ENCODE measurements around the gene TAF6. TPM values are rescaled to one million over a fixed set of nuclear protein-coding genes. Genes with fewer than 3 reads are reported as not detected.

The TAF6 gene
- total RNA-seq, 1 experiment from 2014 or later, result 87.1 TPM

- H3K23me2 ChIP-seq (ENCODE audit: insufficient read length, low read depth, low read length, poor library complexity, severe bottlenecking), result peaks cover 11% of the 10 kb centered on the region
- no peaks in the 10 kb centered on the region for H3K79me2 ChIP-seq (ENCODE audit: insufficient read depth, low read length)
- DNase-seq, result no peak
- no peak overlapping the region for H2BK15ac ChIP-seq (ENCODE audit: low read depth, low read length)
- H3K9ac ChIP-seq (ENCODE audit: extremely low read depth, insufficient read length, low read length), result no peak overlapping the region
- H3K18ac ChIP-seq (ENCODE audit: insufficient read length, low read depth, low read length), result no peak overlapping the region
- H2BK20ac ChIP-seq (ENCODE audit: low read depth, low read length, poor library complexity, severe bottlenecking), result no peak overlapping the region
- Mint-ChIP-seq H3K27ac (no peak overlapping the region; a peak in 1 of 7 replicates), H3K9me3 (no peaks in the 10 kb centered on the region; a peak in 1 of 5 replicates), H3K27me3 (ENCODE audit: low read depth) (peaks cover 30% of the 10 kb centered on the region), H3K4me3 (peak overlapping the region in 1 of 2 experiments; percentile 53; a peak in 1 of 5 replicates), H3K36me3 (ENCODE audit: insufficient read depth in 1 of 3, low read depth in 3 of 3) (peaks cover 3 to 11% (median 4%) of the 10 kb centered on the region in 3 experiments; a peak in 3 of 7 replicates), H3K4me1 (peaks cover 43 to 55% of the 10 kb centered on the region in 2 experiments)
- no peak for TF ChIP-seq CTCF (conservative IDR thresholded peaks at IDR 0.05)
- no peaks in the 10 kb centered on the region for H3K9me3 ChIP-seq (ENCODE audit: control insufficient read depth, low read depth, low read length)
- H3K27me3 ChIP-seq (ENCODE audit: insufficient read depth, low read length), result no peaks in the 10 kb centered on the region; the same call in 1 of the 2 replicates
- no peaks in the 10 kb centered on the region for H4K20me1 ChIP-seq (ENCODE audit: control insufficient read depth, insufficient read depth, insufficient read length)
- no peak overlapping the region for H4K8ac ChIP-seq (replicated peaks; ENCODE audit: insufficient read length, low read depth, low read length)
- H2BK120ac ChIP-seq (ENCODE audit: low read depth, low read length, poor library complexity, severe bottlenecking), result no peak overlapping the region
- H3K4me2 ChIP-seq (ENCODE audit: insufficient read depth, insufficient read length, low read length), result no peak overlapping the region
- no peak overlapping the region for H4K91ac ChIP-seq (ENCODE audit: insufficient read length, low read depth, low read length)
- H3K4ac ChIP-seq (ENCODE audit: low read depth, low read length), result no peak overlapping the region
- no CpG with 5 or more reads among the region's 16 CpGs for WGBS (ENCODE audit: extremely low coverage, insufficient read length, low lambda C conversion rate)
- H3K4me1 ChIP-seq (ENCODE audit: insufficient read depth, low read length), result peaks cover 10% of the 10 kb centered on the region
- no peak overlapping the region; the same call in 1 of the 2 replicates for H3K14ac ChIP-seq (ENCODE audit: insufficient read depth, low read length)
- H3K79me1 ChIP-seq (ENCODE audit: insufficient read depth, low read depth, low read length, poor library complexity, severe bottlenecking), result no peaks in the 10 kb centered on the region
- no peak overlapping the region for H3K27ac ChIP-seq (ENCODE audit: insufficient read length, low read depth, low read length)
- no peak overlapping the region for H3K56ac ChIP-seq (ENCODE audit: insufficient read length, low read depth, low read length)
- no peak overlapping the region for H3K23ac ChIP-seq (ENCODE audit: insufficient read length, low read depth, low read length)
- H3T11ph ChIP-seq (ENCODE audit: low read length), result no peak overlapping the region
- no peak overlapping the region for H4K5ac ChIP-seq (ENCODE audit: insufficient read length, low read depth, low read length)
- H2AFZ ChIP-seq (ENCODE audit: low read length), result no peak overlapping the region
- H2BK12ac ChIP-seq (ENCODE audit: insufficient read length, low read depth, low read length), result no peak overlapping the region
- no peak overlapping the region for H2AK5ac ChIP-seq (ENCODE audit: insufficient read length, low read length)
- H2BK5ac ChIP-seq (ENCODE audit: insufficient read length, low read length), result no peak overlapping the region
These were observed 47.3 kb upstream of the TAF6 start for GRCh38 chr7:100166317-100166940.
